Ramos (cell line): ENCODE results near the gene MSX1.

Experiments used
- in situ Hi-C: fragments of 300-500 bp; cut with MboI; formaldehyde crosslinking; loops from one replicate; pipeline ENCODE4 v1.14.3; 2022; ENCODE audit warnings: low sequenced_read_pairs; ENCODE audit not compliant: unreplicated experiment

The MSX1 gene

GRCh38 chr4:4856071-4857000 is 3.1 kb upstream of the MSX1 start:
- in situ Hi-C loops, result no loop called here

- in situ Hi-C loops, result no loop called here
These were observed 2.3 kb upstream of the MSX1 start for GRCh38 chr4:4857001-4857808.

GRCh38 chr4:4857809-4858508 is 1.5 kb upstream of the MSX1 start:
- in situ Hi-C loops, result no loop called here

- in situ Hi-C loops, result no loop called here
These were observed 739 bp upstream of the MSX1 start for GRCh38 chr4:4858527-4859324.

GRCh38 chr4:4859799-4860599 is 534 bp downstream of the MSX1 start:
- in situ Hi-C loops, result no loop called here

- in situ Hi-C loops, result no loop called here
These were observed 1.3 kb downstream of the MSX1 start for GRCh38 chr4:4860600-4861389.

GRCh38 chr4:4861390-4862018 is 2.0 kb downstream of the MSX1 start:
- in situ Hi-C loops, result no loop called here

GRCh38 chr4:4862071-4862551 is 2.6 kb downstream of the MSX1 start:
- in situ Hi-C loops, result no loop called here

- in situ Hi-C loops, result no loop called here
These were observed 3.4 kb downstream of the MSX1 start for GRCh38 chr4:4862665-4863482.

GRCh38 chr4:4864443-4864939 is 5.0 kb downstream of the MSX1 start:
- in situ Hi-C loops, result no loop called here

- in situ Hi-C loops, result no loop called here
These were observed 5.7 kb downstream of the MSX1 start for GRCh38 chr4:4864940-4865704.

GRCh38 chr4:4865705-4866123 is 6.2 kb downstream of the MSX1 start:
- in situ Hi-C loops, result no loop called here

- in situ Hi-C loops, result no loop called here
These were observed 6.8 kb downstream of the MSX1 start for GRCh38 chr4:4866124-4866865.

GRCh38 chr4:4866866-4867374 is 7.5 kb downstream of the MSX1 start:
- in situ Hi-C loops, result no loop called here

GRCh38 chr4:4867375-4868039 is 8.0 kb downstream of the MSX1 start:
- in situ Hi-C loops, result no loop called here
